GM08714 (cell line): ENCODE measurements around the gene ONECUT2.
"Not testable (repeated sequence)": the region's sequence is repeated elsewhere in the genome, so short reads cannot be mapped to it uniquely, and the experiment has no call there.

ENCODE experiments used
- H3K4me3 ChIP-seq: fragments of 200-500 bp; sonication (Bioruptor generic); 2 replicates; pipeline ENCODE4 v1.5.1; 2014; ENCODE audit warnings: mild to moderate bottlenecking, low read length, inconsistent platforms
- ZNF274 ChIP-seq: IDR thresholded peaks from 2 replicates; pipeline ENCODE4 v1.6.1; 2012; ENCODE audit warnings: mild to moderate bottlenecking, low read depth, low read length

The ONECUT2 gene

DNA sequence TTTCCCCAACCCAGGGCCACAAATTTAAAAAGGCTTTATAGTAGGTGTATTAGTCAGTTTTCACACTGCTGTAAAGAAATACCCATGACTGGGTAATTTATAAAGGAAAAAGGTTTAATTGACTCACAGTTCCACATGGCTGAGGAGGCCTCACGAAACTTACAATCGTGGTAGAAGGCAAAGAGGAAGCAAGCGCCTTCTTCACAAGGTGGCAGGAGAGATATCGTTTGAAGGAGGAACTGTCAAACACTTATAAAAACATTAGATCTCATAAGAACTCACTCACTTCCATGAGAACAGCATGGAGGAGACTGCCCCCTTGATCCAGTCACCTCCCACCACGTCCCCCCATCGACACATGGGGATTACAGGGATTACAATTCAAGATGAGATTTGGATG, 80.9 kb downstream of the ONECUT2 start:
- TF ChIP-seq ZNF274 = no peak
- no peak overlapping the region for H3K4me3 ChIP-seq

DNA sequence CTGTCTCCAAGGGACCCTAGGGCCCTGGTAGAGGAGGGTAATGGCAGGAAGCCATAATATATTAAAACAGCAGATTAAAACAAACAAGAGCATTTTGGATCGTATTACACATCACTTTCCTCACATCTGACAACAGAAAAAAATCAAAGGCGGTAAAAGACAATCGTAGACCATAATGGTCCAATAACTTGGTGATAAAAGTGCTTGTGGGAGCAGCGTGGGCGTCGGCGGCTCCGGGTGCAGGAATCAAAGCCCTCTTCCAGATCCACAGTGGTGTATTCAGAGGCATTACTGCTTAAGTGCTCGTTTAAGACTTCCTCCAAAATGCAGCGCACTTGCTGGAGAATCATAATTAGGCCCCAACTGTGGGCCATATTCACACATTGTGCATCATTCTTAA, 83.4 kb downstream of the ONECUT2 start:
- TF ChIP-seq ZNF274 = no peak
- no peak overlapping the region for H3K4me3 ChIP-seq

GRCh38 chr18:57519668-57520424, 84.7 kb downstream of the ONECUT2 start:
- H3K4me3 ChIP-seq = no peak overlapping the region

GRCh38 chr18:57522348-57522747, 87.2 kb downstream of the ONECUT2 start:
- not testable (repeated sequence) for H3K4me3 ChIP-seq

More at GRCh38 chr18:57519668-57520424, 84.7 kb downstream of the ONECUT2 start:
- no peak for TF ChIP-seq ZNF274

- H3K4me3 ChIP-seq = no peak overlapping the region
These were observed 88.2 kb downstream of the ONECUT2 start for GRCh38 chr18:57523171-57523956.

GRCh38 chr18:57527556-57528229, 92.5 kb downstream of the ONECUT2 start:
- TF ChIP-seq ZNF274 = no peak
- H3K4me3 ChIP-seq = no peak overlapping the region

More at GRCh38 chr18:57523171-57523956, 88.2 kb downstream of the ONECUT2 start:
- no peak for TF ChIP-seq ZNF274

DNA sequence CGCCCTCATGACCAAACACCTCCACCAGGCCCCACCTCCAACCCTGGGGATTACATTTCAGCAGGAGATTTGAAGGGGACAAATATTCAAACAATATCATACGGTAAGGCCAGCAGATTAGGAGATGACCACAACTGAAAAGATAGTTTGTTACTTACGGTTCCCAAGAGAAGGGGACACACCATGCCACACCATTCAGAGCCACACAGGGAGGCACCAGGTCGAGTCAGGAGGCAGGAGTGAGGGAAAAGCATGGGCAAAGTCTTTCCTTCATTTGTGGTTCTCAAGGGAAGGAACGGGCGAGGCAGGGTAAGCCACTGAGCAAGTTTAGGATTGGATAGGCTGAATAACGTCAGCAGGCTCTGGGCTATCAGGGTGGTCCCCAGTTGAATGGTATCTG, 94.0 kb downstream of the ONECUT2 start:
- TF ChIP-seq ZNF274 = no peak

DNA sequence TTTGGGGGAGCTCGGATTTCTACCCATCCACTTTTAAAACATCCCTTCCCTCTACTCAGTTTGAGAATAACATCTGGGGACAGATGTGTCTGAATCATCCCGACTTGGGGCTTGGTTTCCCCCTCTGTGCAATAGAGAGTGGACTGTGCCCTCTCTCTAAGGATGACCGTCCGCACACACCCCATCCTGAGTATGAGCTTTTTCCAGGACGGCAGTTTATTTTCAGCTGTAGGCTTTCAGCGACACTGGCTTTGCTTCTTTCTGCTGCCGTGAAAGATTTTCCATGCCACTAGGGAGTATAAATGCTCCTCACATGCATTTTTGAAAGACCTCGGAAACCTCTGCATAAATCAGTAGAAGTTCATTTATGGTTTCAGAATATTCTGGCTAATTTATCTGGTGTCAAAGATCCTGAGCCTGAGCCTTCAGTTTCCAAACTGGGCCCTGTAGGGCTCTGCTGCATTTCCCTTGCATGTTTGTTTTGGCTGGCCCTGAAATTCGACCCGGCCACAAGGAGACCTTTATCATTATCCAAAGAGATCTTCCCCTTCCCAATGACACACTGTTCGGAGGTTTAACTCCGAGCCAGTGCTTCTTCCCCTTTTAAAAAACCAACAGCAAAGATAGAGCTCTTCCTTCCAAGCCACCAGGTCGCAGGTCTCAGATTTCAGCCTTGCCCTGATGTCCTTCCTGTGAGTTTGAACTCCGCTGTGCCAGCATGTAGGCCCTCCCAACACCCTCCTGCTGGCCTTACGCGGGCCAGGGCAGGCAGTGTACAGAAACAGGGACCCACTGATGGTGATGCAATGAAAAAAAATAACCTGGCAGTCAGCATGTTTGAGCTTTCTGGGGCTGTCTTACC, 98.1 kb downstream of the ONECUT2 start:
- TF ChIP-seq ZNF274 = no peak
- H3K4me3 ChIP-seq = no peak overlapping the region

More for the DNA sequence above, 94.0 kb downstream of the ONECUT2 start:
- no peak overlapping the region for H3K4me3 ChIP-seq

DNA sequence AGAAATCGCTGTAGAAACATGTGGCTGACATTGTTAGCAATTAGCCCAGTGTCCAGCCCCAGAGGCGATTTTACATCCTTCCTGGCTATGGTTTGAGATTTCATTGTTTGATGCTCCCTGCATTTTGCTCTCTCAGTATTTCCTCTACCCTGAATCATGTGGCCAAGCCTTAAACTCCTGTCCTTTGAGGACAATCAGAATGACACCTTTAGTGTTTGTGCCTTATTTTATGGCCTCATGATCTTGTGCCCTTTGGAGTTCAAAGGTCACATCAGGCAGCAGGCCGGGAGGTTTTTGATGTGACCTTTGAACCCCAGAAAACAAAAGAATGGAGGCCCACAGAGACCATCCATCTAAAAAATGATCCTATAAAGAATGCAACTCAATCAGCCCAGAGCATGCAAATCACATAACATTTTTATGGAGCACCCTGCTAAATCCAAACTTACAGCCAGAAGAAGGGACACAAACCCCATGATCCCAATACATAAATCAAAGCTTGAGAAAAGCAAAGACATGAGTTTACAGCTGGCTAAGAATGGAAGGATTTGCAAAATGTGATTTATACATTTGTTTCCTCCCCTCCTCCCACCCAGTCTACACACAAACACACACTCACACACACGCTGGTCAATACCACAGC, 98.8 kb downstream of the ONECUT2 start:
- TF ChIP-seq ZNF274 = no peak
- no peak overlapping the region for H3K4me3 ChIP-seq

GRCh38 chr18:57534511-57534909, 99.3 kb downstream of the ONECUT2 start:
- H3K4me3 ChIP-seq = no peak overlapping the region
- no peak for TF ChIP-seq ZNF274

- TF ChIP-seq ZNF274 = no peak
- no peak overlapping the region for H3K4me3 ChIP-seq
These were observed 103.4 kb downstream of the ONECUT2 start for GRCh38 chr18:57538614-57539013.

- TF ChIP-seq ZNF274 = no peak
These were observed 104.5 kb downstream of the ONECUT2 start for GRCh38 chr18:57539702-57540101.

More at GRCh38 chr18:57539702-57540101, 104.5 kb downstream of the ONECUT2 start:
- H3K4me3 ChIP-seq = no peak overlapping the region
